ENCODE data around the gene NPAS1.

NPAS1 gene

GRCh38 chr19:47020992-47021496, 1.4 kb downstream of the NPAS1 start:
- DNase-seq (ENCODE audit: low spot score), result peak; percentile 34

GRCh38 chr19:47021536-47022139, 2.0 kb downstream of the NPAS1 start:
- DNase-seq (ENCODE audit: low spot score), result peak; percentile 50

- DNase-seq (ENCODE audit: low spot score), result peak; percentile 28
These were observed 2.5 kb downstream of the NPAS1 start for GRCh38 chr19:47022140-47022536.

- DNase-seq (ENCODE audit: low spot score), result peak; percentile 80
These were observed 3.2 kb downstream of the NPAS1 start for GRCh38 chr19:47022541-47023447.

DNA sequence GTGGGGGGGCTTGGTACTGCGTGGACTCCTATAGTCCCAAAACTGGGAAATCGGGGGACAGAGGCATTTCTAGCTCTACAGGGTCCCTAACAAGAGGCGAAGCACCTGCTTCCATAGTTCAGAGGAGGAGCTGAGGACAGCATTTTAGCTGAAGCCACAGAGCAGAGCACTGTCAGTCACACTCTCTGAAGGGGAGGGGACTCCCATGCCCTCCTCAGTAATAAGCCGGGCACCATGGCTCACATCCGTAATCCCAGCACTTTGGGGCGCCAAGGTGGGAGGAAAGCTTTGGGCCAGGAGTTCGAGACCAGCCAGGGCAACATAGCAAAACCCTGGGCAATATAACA, 3.8 kb downstream of the NPAS1 start:
- peak; percentile 51 for DNase-seq (ENCODE audit: low spot score)

- DNase-seq (ENCODE audit: low spot score), result no peak
These were observed 4.9 kb downstream of the NPAS1 start for GRCh38 chr19:47024502-47024901.

DNA sequence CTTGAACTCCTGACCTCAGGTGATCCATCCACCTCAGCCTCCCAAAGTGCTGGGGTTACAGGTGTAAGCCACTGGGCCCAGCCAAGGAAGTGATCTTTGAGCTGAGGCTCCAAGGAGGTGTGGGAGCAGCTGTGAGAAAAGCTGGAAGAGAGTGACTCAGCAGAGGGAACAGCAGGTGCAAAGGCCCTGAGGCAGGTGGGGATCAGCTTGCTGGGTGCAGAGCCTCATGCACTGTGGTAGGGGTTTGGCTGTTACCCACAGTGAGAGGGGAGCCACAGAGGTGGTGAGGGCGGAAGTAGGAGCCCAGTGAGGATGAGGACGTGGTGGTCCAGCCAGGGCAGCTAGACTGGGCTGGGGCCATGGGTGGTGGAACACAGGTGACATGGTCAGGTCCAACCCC, 6.5 kb downstream of the NPAS1 start:
- DNase-seq (ENCODE audit: low spot score), result no peak

GRCh38 chr19:47026889-47027288, 7.3 kb downstream of the NPAS1 start:
- DNase-seq (ENCODE audit: low spot score), result no peak

DNA sequence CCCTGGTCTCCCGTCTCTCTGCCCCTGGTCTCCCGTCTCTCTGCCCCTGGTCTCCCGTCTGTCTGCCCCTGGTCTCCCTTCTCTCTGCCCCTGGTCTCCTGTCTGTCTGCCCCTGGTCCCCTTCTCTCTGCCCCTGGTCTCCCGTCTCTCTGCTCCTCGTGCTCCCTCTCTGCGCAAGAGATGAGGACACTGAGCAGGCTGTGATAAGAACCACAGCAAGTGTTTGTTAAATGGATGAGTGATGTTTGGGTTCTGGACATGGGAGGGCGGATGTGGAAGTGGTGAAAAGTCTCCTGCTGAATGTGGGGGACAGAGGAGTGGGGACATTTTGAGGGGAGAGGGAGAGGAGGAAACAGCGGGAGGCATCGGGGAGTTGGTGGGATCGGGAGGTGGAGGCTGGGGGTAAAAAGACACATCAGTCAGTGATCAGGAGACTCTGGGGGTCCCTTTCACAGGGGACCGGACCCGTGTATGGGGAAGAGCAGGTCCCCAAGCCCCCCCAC, 8.0 kb downstream of the NPAS1 start:
- DNase-seq (ENCODE audit: low spot score), result no peak

DNA sequence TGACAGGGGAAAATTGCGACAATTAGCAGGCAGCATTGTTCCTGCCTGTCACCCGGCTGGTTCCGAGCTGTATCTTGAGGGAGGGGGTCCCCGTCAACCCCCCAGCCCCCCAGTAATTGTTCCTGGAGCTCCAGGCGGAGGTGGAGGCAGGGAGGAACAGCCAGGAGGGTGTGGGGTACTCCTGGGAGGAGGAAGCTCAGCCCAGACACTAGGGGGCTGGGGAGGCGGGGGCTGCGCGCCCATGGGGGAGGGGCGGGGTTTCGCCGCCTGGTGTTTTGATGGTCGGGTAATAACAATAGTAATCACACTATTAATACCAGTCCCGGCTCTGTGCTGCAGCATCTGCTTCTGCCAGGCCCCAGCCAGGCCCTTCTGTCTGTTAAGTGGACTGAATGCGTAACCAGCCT, 8.6 kb downstream of the NPAS1 start:
- DNase-seq (ENCODE audit: low spot score), result peak; percentile 89

DNA sequence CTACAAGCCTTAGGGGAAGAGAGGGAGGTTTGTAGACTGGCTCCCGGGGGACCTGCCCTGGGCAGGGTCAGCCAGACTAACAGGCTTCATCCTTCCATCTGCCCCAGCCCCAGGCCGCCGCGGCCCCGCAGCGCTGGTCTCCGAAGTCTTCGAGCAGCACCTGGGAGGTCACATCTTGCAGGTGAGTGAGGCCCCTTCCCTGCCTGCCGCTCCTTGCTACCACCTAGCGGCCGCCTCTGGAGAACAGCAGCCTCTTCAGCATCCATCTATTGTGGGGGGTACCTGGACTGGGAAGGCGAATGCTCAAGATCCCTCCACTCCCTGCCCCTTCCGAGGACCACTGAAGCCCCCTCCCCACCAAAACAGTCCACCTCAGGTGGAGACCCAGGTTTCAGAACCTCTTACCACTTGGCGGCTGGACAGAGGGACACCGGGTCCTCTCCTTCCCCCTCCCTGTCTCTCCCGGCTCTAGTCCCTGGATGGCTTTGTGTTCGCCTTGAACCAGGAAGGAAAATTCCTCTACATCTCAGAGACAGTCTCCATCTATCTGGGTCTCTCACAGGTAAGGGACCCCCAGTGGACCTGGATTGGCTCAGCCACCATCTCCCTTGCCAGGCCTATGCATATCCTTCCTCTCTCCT, 12.7 kb downstream of the NPAS1 start:
- DNase-seq (ENCODE audit: low spot score), result peak; percentile 76

- DNase-seq (ENCODE audit: low spot score), result peak; percentile 96
These were observed 15.8 kb downstream of the NPAS1 start for GRCh38 chr19:47035127-47036096.

DNA sequence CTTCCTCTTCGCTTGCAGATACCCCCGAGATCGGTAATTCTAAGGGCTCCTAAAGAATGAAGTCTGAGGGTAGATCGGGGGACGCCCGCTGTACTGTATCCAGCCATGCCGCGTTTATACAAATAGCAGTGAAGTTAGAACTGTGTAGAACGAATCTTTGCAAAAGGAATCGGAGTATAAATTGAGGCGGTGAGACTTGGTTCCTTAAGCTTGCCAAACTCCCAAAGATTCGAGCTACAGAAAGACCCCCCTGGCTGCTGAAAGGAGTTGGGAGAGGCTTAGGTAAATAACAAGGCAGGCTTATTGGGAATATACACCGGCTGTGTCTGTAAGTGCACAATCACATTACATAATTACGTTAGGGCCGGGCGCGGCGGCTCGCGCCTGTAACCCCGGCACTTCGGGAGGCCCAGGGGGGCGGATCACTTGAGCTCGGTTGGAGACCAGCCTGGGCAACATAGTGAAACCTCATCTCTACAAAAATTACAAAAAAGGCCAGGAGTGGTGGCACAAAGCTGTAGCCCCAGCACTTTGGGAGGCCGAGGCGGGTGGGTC, 16.5 kb downstream of the NPAS1 start:
- peak; percentile 54 for DNase-seq (ENCODE audit: low spot score)

DNA sequence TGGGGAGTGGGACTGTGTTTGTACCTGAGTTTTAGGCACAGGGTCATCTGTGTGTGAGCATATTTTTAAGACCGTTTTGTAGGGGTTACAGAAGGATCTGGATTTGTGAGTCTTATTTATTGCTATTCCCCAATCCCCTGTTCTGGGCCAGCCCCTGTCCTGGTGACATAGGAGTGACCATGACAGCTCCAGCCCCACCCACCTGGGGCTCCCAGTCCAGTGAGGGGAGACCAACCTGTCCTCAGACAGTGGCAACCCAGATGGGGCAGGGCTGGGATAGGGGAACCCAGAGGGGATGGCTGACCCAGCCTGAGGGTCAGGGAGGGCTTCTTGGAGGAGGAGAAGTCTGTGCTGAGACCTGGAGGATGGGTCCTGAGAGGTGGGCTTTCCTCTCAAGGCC, 18.1 kb downstream of the NPAS1 start:
- no peak for DNase-seq (ENCODE audit: low spot score)

DNA sequence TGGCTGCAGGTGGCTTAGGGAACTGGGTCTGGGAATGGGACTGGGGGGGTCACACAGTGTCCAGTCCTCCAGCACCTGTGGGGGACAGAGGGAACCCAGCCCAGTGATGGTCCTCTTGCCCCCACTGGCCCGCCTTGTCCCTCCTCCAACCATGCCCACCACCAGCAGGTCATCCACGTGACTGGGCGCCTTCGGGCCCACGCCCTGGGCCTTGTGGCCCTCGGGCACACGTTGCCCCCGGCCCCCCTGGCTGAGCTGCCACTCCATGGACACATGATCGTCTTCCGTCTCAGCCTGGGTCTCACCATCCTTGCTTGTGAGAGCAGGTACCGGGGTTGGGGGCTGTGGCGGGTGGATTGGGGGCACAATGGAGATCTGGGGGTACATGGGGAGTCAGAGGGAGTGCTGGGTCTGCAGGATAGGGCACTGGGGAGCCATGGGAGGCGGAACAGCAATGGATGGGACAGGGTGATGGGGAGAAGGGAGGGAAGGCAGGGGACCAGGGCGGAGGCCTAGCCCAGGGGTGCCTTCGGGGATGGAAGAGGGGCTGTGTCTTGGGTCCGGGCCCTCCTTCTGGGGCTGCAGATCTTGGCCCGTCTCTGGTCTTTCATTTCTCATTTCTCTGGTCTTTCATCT, 19.7 kb downstream of the NPAS1 start:
- DNase-seq (ENCODE audit: low spot score), result no peak

GRCh38 chr19:47040869-47041268, 21.2 kb downstream of the NPAS1 start:
- no peak for DNase-seq (ENCODE audit: low spot score)

DNA sequence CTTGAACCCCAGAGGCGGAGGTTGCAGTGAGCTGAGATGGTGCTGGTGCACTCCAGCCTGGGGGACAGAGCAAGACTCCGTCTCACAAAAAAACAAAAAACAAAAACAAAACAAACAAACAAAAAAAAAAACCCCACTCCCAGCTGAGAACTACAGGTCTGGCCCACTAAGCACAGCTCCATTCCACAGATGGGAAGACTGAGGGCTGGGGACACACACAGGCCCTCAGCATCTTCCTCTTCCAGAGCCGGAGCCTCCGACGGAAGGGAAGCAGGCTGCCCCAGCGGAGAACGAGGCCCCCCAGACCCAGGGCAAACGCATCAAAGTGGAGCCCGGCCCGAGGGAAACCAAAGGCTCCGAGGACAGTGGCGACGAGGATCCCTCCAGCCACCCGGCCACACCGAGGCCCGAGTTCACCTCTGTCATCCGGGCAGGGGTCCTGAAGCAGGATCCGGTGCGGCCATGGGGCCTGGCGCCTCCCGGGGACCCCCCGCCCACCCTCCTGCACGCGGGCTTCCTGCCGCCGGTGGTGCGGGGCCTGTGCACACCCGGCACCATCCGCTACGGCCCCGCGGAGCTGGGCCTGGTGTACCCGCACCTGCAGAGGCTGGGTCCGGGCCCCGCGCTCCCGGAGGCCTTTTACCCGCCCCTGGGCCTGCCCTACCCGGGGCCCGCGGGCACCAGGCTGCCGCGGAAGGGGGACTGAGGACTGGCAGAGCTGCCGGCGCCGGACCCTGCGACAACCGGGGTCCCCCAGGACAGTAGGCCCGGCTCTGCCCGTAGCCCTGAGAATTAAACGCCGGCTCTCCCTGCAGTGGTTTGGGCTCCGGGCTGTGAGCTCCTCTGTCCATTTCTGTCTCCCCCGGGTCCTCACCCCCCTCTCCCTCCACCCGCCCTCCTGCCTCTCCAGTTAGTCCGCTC, 25.6 kb downstream of the NPAS1 start:
- DNase-seq (ENCODE audit: low spot score), result no peak

DNA sequence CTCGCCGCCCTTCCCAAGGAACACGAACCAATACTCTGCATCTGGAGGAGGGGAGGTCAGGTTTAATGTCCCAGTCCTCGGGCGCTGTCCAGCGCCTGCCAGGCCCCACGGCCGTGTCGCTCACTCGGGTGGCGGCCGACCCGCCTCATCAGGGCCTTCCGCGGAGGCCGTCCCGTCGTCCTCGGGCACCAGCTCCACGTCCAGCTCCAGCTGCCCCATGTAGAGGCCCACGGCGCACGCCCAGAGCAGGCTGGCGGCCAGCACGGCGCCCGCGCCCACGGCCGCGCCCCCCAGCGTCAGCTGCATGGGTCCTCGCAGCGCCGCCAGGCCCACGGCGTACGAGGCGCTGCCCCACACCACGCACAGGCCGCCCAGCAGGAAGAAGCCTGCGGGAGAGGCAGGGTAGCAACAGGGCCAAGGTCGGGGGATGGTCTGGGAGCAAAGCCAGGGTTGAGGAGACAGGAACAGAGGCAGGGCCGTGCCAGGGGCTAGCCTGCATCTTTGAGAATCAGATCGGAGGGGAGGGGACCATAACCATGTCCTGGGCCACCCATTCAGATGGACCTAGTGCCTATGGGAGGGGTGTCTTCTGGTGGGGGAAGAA, 26.3 kb downstream of the NPAS1 start:
- no peak for DNase-seq (ENCODE audit: low spot score)

- DNase-seq (ENCODE audit: low spot score), result no peak
These were observed 27.7 kb downstream of the NPAS1 start for GRCh38 chr19:47047272-47047762.
